ENCODE results near the gene USF1. TPM values are rescaled to one million over a fixed set of nuclear protein-coding genes. Genes with fewer than 3 reads are reported as not detected.

USF1 gene
- total and polyA plus RNA-seq, 2 experiments from 2014 or later, result 23.8 to 74.8 TPM

- no peaks in the 10 kb centered on the region for H3K27me3 ChIP-seq (ENCODE audit: insufficient read depth)
- no peak overlapping the region for H3K27ac Mint-ChIP-seq
- peaks cover 5% of the 10 kb centered on the region; the same call in 1 of the 2 replicates for H3F3A ChIP-seq (replicated peaks; ENCODE audit: low read depth)
- no peak overlapping the region for H3K4me3 Mint-ChIP-seq
- no peaks in the 10 kb centered on the region for H3K36me3 ChIP-seq (ENCODE audit: insufficient read depth)
- H3K27me3 Mint-ChIP-seq (ENCODE audit: insufficient read depth, low read depth, poor library complexity), result peaks cover 15% of the 10 kb centered on the region
- H3K79me2 ChIP-seq (replicated peaks; ENCODE audit: insufficient read depth), result no peaks in the 10 kb centered on the region
- no peaks in the 10 kb centered on the region; the same call in 1 of the 2 replicates for H3K9me2 ChIP-seq (ENCODE audit: insufficient read depth)
- H3K36me3 Mint-ChIP-seq (ENCODE audit: low read depth), result no peaks in the 10 kb centered on the region
- no peak overlapping the region for H2AFZ ChIP-seq
- H4K20me1 ChIP-seq (replicated peaks; ENCODE audit: insufficient read depth), result no peaks in the 10 kb centered on the region
- TF ChIP-seq JUNB (IDR thresholded peaks at IDR 0.05; ENCODE audit: unreplicated experiment) (no peak), STAT1 (IDR thresholded peaks at IDR 0.05; ENCODE audit: unreplicated experiment) (no peak), ZNF462 (CRISPR knock-in tag; IDR thresholded peaks at IDR 0.05) (no peak), EZH2 (IDR thresholded peaks at IDR 0.05; ENCODE audit: low read depth, unreplicated experiment) (no peak), CREB1 (CRISPR knock-in tag; IDR thresholded peaks at IDR 0.05; ENCODE audit: low read depth) (no peak), NANOG (IDR thresholded peaks at IDR 0.05; ENCODE audit: borderline replicate concordance) (no peak), ZNF331 (CRISPR knock-in tag; IDR thresholded peaks at IDR 0.05; ENCODE audit: low read depth) (no peak), POLR2AphosphoS5 (IDR thresholded peaks at IDR 0.05; ENCODE audit: low read depth) (no peak), REST (IDR thresholded peaks at IDR 0.05; ENCODE audit: unreplicated experiment) (no peak)
- ATAC-seq, result no peak
- DNase-seq (ENCODE audit: low spot score), result no peak
- H3K4me3 ChIP-seq, result no peak overlapping the region
- peaks cover 8% of the 10 kb centered on the region; the same call in 1 of the 2 replicates for H3K4me1 ChIP-seq (ENCODE audit: insufficient read depth)
- H3K4me2 ChIP-seq, result no peak overlapping the region
- peaks cover 8% of the 10 kb centered on the region for H3K4me1 Mint-ChIP-seq
- no peak overlapping the region for H3K27ac ChIP-seq (ENCODE audit: low read depth)
- no peaks in the 10 kb centered on the region for H3K9me3 Mint-ChIP-seq
Measured at GRCh38 chr1:161076410-161076809, 30.6 kb upstream of the USF1 start.

Data from GM23338 (cell line).